ENCODE results near the gene HNF1A. TPM values are rescaled to one million over a fixed set of nuclear protein-coding genes. Genes with fewer than 3 reads are reported as not detected.
A peak's percentile ranks its signal among the peaks of the same experiment; 100 is the strongest.

HNF1A gene
- total and polyA plus RNA-seq, 2 of the 13 experiments (the other 11 are each of a cell fraction or from before 2014, with no cell fraction given) = 13.4 to 34.7 TPM

DNA sequence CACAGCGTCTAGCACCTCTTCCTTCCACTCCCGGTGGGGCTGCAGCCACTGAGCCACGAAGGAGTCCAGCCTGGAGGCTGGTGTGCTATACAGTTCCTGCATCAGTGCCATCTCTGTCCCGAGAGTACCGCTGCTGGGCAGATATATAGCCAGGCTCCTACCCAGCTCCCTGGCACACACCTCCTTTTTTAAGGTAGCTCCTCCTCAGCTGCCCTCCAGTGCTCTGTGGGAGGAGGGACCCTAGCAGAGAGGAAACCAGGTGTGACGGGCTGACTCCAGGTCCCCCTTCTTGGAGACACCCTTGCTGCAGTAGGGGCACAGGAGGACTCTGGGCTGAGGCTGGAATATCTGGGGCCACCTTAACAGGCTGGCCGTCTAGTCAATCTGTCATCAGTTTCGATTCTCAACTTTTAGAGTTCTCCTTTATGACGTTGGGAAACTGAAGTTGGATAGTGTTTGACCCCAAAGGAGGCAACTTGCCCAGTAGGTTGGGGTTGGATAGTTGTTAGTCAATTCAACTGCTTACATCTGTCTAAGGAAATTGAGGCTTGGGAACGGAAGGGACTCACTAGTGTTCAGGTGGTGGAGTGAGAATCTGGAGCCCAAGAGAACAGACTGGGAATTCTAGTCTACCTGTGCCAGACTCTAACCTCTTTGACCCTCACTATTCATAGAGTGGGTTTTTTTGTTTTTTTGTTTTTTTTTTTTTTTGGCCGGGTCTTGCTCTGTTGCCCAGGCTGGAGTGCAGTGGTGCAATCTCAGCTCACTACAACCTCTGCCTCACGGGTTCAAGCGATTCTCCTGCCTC lies 60.7 kb downstream of the HNF1A start, which contains the start of gene OASL (continued):
- TF ChIP-seq, protein P1, sequence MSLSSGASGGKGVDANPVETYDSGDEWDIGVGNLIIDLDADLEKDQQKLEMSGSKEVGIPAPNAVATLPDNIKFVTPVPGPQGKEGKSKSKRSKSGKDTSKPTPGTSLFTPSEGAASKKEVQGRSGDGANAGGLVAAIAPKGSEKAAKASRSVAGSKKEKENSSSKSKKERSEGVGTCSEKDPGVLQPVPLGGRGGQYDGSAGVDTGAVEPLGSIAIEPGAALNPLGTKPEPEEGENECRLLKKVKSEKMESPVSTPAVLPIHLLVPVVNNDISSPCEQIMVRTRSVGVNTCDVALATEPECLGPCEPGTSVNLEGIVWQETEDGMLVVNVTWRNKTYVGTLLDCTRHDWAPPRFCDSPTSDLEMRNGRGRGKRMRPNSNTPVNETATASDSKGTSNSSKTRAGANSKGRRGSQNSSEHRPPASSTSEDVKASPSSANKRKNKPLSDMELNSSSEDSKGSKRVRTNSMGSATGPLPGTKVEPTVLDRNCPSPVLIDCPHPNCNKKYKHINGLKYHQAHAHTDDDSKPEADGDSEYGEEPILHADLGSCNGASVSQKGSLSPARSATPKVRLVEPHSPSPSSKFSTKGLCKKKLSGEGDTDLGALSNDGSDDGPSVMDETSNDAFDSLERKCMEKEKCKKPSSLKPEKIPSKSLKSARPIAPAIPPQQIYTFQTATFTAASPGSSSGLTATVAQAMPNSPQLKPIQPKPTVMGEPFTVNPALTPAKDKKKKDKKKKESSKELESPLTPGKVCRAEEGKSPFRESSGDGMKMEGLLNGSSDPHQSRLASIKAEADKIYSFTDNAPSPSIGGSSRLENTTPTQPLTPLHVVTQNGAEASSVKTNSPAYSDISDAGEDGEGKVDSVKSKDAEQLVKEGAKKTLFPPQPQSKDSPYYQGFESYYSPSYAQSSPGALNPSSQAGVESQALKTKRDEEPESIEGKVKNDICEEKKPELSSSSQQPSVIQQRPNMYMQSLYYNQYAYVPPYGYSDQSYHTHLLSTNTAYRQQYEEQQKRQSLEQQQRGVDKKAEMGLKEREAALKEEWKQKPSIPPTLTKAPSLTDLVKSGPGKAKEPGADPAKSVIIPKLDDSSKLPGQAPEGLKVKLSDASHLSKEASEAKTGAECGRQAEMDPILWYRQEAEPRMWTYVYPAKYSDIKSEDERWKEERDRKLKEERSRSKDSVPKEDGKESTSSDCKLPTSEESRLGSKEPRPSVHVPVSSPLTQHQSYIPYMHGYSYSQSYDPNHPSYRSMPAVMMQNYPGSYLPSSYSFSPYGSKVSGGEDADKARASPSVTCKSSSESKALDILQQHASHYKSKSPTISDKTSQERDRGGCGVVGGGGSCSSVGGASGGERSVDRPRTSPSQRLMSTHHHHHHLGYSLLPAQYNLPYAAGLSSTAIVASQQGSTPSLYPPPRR (CRISPR knock-in tag; IDR thresholded peaks at IDR 0.05; ENCODE audit: borderline replicate concordance) = no peak
- TF ChIP-seq MBNL3 (CRISPR knock-in tag; conservative IDR thresholded peaks at IDR 0.05) = no peak
- TF ChIP-seq, protein P2, sequence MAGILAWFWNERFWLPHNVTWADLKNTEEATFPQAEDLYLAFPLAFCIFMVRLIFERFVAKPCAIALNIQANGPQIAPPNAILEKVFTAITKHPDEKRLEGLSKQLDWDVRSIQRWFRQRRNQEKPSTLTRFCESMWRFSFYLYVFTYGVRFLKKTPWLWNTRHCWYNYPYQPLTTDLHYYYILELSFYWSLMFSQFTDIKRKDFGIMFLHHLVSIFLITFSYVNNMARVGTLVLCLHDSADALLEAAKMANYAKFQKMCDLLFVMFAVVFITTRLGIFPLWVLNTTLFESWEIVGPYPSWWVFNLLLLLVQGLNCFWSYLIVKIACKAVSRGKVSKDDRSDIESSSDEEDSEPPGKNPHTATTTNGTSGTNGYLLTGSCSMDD (CRISPR knock-in tag; IDR thresholded peaks at IDR 0.05) = no peak
- no peak for TF ChIP-seq FOXO1 (CRISPR knock-in tag; IDR thresholded peaks at IDR 0.05)
- peak; percentile 39; the same call in 1 of the 2 replicates for TF ChIP-seq AHR (CRISPR knock-in tag; IDR thresholded peaks at IDR 0.05)
- TF ChIP-seq, protein P3, sequence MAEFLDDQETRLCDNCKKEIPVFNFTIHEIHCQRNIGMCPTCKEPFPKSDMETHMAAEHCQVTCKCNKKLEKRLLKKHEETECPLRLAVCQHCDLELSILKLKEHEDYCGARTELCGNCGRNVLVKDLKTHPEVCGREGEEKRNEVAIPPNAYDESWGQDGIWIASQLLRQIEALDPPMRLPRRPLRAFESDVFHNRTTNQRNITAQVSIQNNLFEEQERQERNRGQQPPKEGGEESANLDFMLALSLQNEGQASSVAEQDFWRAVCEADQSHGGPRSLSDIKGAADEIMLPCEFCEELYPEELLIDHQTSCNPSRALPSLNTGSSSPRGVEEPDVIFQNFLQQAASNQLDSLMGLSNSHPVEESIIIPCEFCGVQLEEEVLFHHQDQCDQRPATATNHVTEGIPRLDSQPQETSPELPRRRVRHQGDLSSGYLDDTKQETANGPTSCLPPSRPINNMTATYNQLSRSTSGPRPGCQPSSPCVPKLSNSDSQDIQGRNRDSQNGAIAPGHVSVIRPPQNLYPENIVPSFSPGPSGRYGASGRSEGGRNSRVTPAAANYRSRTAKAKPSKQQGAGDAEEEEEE (CRISPR knock-in tag; IDR thresholded peaks at IDR 0.05; ENCODE audit: borderline replicate concordance) = no peak
- TF ChIP-seq HNF4A (CRISPR knock-in tag; IDR thresholded peaks at IDR 0.05) = no peak
- TF ChIP-seq, protein P4, sequence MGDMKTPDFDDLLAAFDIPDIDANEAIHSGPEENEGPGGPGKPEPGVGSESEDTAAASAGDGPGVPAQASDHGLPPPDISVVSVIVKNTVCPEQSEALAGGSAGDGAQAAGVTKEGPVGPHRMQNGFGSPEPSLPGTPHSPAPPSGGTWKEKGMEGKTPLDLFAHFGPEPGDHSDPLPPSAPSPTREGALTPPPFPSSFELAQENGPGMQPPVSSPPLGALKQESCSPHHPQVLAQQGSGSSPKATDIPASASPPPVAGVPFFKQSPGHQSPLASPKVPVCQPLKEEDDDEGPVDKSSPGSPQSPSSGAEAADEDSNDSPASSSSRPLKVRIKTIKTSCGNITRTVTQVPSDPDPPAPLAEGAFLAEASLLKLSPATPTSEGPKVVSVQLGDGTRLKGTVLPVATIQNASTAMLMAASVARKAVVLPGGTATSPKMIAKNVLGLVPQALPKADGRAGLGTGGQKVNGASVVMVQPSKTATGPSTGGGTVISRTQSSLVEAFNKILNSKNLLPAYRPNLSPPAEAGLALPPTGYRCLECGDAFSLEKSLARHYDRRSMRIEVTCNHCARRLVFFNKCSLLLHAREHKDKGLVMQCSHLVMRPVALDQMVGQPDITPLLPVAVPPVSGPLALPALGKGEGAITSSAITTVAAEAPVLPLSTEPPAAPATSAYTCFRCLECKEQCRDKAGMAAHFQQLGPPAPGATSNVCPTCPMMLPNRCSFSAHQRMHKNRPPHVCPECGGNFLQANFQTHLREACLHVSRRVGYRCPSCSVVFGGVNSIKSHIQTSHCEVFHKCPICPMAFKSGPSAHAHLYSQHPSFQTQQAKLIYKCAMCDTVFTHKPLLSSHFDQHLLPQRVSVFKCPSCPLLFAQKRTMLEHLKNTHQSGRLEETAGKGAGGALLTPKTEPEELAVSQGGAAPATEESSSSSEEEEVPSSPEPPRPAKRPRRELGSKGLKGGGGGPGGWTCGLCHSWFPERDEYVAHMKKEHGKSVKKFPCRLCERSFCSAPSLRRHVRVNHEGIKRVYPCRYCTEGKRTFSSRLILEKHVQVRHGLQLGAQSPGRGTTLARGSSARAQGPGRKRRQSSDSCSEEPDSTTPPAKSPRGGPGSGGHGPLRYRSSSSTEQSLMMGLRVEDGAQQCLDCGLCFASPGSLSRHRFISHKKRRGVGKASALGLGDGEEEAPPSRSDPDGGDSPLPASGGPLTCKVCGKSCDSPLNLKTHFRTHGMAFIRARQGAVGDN (CRISPR knock-in tag; IDR thresholded peaks at IDR 0.05) = 0 out of 2 replicates have a peak, but pooled peaks have one; percentile 4
- no peak for TF ChIP-seq SAFB2 (CRISPR knock-in tag; IDR thresholded peaks at IDR 0.05; ENCODE audit: borderline replicate concordance, low read depth)
- TF ChIP-seq ZIK1 (CRISPR knock-in tag; IDR thresholded peaks at IDR 0.05; ENCODE audit: borderline replicate concordance, low read depth) = no peak
- no peak for TF ChIP-seq ZSCAN20 (CRISPR knock-in tag; IDR thresholded peaks at IDR 0.05; ENCODE audit: borderline replicate concordance)
- no peak for TF ChIP-seq SALL2 (CRISPR knock-in tag; IDR thresholded peaks at IDR 0.05)
- TF ChIP-seq, protein P5, sequence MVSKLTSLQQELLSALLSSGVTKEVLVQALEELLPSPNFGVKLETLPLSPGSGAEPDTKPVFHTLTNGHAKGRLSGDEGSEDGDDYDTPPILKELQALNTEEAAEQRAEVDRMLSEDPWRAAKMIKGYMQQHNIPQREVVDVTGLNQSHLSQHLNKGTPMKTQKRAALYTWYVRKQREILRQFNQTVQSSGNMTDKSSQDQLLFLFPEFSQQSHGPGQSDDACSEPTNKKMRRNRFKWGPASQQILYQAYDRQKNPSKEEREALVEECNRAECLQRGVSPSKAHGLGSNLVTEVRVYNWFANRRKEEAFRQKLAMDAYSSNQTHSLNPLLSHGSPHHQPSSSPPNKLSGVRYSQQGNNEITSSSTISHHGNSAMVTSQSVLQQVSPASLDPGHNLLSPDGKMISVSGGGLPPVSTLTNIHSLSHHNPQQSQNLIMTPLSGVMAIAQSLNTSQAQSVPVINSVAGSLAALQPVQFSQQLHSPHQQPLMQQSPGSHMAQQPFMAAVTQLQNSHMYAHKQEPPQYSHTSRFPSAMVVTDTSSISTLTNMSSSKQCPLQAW (CRISPR knock-in tag; IDR thresholded peaks at IDR 0.05) = 0 out of 2 replicates have a peak, but pooled peaks have one; percentile 16
- no peak for TF ChIP-seq MIER2 (CRISPR knock-in tag; IDR thresholded peaks at IDR 0.05)

Data from HepG2 (cell line).